Measurements from ENCODE around the gene CYB5D1. TPM values are rescaled to one million over a fixed set of nuclear protein-coding genes. Genes with fewer than 3 reads are reported as not detected.
A peak's percentile ranks its signal among the peaks of the same experiment; 100 is the strongest.

Gene CYB5D1
- total RNA-seq, 2 experiments from 2014 or later: 18.1 to 24.8 TPM

DNA sequence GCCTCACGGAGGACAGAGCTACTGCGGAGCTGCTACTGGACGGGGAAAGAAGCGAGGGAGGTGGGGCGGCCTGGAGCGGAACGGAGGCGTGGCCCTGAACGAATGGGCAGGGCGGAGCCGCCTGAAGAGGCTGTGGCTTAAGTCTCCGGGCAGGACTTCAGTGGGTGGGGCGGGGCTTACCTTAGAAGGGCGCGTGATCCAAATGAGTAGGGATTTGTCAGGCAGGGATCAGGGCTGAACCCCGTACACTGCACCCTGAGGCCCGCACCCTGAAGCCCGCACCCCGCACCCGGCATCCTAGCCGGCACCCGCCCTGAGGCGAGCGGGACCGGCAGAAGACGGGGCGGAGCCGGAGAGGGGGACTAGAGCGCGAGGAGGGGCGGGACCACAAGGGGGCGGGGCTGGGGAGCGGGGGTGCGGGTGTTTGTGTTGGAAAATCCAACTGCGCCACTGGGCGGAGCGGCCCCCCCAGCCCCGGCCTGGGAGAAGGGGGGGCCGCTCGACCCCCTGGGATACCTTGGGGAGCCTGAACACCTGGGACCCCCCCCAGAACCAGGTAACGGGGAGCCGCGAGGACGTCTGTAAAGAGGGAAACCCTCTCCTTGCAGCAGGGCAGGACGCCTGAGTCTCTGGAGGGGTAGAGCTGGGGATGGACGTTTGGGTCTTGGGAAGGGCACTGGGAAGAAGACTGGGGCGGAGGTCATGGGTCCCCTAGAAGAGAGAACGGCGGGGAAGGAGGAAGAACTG lies 23.8 kb upstream of the CYB5D1 start, which contains the start of gene KDM6B:
Gene KDM6B, plus strand, starts transcription at position 423 of the 747 bp plus-strand sequence. CDS start 11,338 bp downstream, outside the sequence.
- Histone ChIP-seq H3K4me1 (ENCODE audit: insufficient read depth, low read length, poor library complexity, severe bottlenecking) (peaks cover 27% of the 10 kb centered on the region), H3K4me3 (ENCODE audit: low read depth, low read length, poor library complexity, severe bottlenecking) (peak within 1 kb of the TSS; percentile 78), H3K9me2 (ENCODE audit: insufficient read depth, low read length) (no peaks in the 10 kb centered on the region), H4K20me1 (ENCODE audit: insufficient read depth, low read length) (no peaks in the 10 kb centered on the region), H3K4me2 (ENCODE audit: low read length) (peak within 1 kb of the TSS; percentile 93), H3K27ac (ENCODE audit: low read depth, low read length, poor library complexity, severe bottlenecking) (peak within 1 kb of the TSS; percentile 91), H3K9me3 (ENCODE audit: low read length) (no peaks in the 10 kb centered on the region), H2AFZ (ENCODE audit: low read length) (peak within 1 kb of the TSS; percentile 42; the same call in 1 of the 2 replicates), H3K79me2 (ENCODE audit: insufficient read depth, low read depth, low read length) (peaks cover 14% of the 10 kb centered on the region; the same call in 1 of the 2 replicates), H3K36me3 (ENCODE audit: insufficient read depth, low read length) (no peaks in the 10 kb centered on the region)
- TF ChIP-seq, protein P1, sequence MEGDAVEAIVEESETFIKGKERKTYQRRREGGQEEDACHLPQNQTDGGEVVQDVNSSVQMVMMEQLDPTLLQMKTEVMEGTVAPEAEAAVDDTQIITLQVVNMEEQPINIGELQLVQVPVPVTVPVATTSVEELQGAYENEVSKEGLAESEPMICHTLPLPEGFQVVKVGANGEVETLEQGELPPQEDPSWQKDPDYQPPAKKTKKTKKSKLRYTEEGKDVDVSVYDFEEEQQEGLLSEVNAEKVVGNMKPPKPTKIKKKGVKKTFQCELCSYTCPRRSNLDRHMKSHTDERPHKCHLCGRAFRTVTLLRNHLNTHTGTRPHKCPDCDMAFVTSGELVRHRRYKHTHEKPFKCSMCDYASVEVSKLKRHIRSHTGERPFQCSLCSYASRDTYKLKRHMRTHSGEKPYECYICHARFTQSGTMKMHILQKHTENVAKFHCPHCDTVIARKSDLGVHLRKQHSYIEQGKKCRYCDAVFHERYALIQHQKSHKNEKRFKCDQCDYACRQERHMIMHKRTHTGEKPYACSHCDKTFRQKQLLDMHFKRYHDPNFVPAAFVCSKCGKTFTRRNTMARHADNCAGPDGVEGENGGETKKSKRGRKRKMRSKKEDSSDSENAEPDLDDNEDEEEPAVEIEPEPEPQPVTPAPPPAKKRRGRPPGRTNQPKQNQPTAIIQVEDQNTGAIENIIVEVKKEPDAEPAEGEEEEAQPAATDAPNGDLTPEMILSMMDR (conservative IDR thresholded peaks at IDR 0.05; ENCODE audit: low read length): no peak
- TF ChIP-seq EZH2phosphoT487 (IDR thresholded peaks at IDR 0.05; ENCODE audit: borderline replicate concordance, low read depth, low read length): no peak
- intact Hi-C loops (cut with micrococcal nuclease; ENCODE audit: unreplicated experiment): loop anchor here (10.0 kb wide), 1 partner anchor 321 kb away; the partner anchor contains the start of gene PER1
- DNase-seq (ENCODE audit: low spot score): peak; percentile 90
- ChIA-PET CTCF (ENCODE audit: unreplicated experiment) (interaction anchor here (0.8 to 1.2 kb wide), 2 partner anchors 11 to 28 kb away, joined by 3 to 9 read pairs; no protein-coding TSS in a partner anchor), POLR2A (interaction anchor here (1.5 kb wide), 1 partner anchor 11 kb away, joined by 5 read pairs; no protein-coding TSS in a partner anchor)
- no TSS peak for BruUV-seq (replicated peaks)

DNA sequence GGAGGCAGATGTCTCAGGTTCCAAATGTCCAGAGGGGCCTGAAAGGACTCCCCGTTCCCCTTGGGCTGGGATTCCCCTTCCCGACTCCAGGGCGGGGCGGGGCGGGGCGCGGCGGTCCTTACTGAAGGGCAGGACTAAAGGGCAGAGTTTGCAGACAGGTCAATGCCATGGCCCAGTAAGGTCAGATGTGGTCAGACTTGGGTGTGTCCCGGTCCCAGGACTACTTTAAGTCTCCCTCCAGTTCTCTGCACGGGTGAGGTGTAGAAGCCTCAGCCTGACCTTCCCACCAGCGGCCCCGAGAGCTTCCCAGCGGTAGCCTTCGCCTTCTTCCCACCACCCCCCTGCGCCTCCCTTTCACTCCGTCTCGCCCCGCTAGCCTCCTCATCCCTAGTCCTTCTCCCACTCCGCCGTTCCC lies 23.3 kb upstream of the CYB5D1 start:
- POLR2A ChIA-PET: interaction anchor here (0.8 to 1.5 kb wide), 2 partner anchors 10 to 147 kb away, joined by 3 to 5 read pairs; partner anchors contain the start of gene TP53
- no TSS peak for BruUV-seq (replicated peaks)
- Histone ChIP-seq H3K4me1 (ENCODE audit: insufficient read depth, low read length, poor library complexity, severe bottlenecking) (peaks cover 33% of the 10 kb centered on the region), H3K27ac (ENCODE audit: low read depth, low read length, poor library complexity, severe bottlenecking) (peak overlapping the region; percentile 91), H3K79me2 (ENCODE audit: insufficient read depth, low read depth, low read length) (peaks cover 19% of the 10 kb centered on the region; the same call in 1 of the 2 replicates), H3K9me2 (ENCODE audit: insufficient read depth, low read length) (no peaks in the 10 kb centered on the region), H3K9me3 (ENCODE audit: low read length) (no peaks in the 10 kb centered on the region), H3K4me3 (ENCODE audit: low read depth, low read length, poor library complexity, severe bottlenecking) (peak overlapping the region; percentile 78), H3K36me3 (ENCODE audit: insufficient read depth, low read length) (no peaks in the 10 kb centered on the region), H2AFZ (ENCODE audit: low read length) (peak overlapping the region; percentile 42; the same call in 1 of the 2 replicates), H4K20me1 (ENCODE audit: insufficient read depth, low read length) (no peaks in the 10 kb centered on the region), H3K4me2 (ENCODE audit: low read length) (peak overlapping the region; percentile 93)
- CTCF ChIA-PET (ENCODE audit: unreplicated experiment): interaction anchor here (0.6 to 1.2 kb wide), 3 partner anchors 10 to 317 kb away, joined by 3 to 9 read pairs (median 5); partner anchors contain the start of gene PER1
- DNase-seq (ENCODE audit: low spot score): no peak
- intact Hi-C loops (cut with micrococcal nuclease; ENCODE audit: unreplicated experiment): loop anchor here (10.0 kb wide), 1 partner anchor 320 kb away; the partner anchor contains the start of gene PER1
- no peak for TF ChIP-seq EZH2phosphoT487 (IDR thresholded peaks at IDR 0.05; ENCODE audit: borderline replicate concordance, low read depth, low read length)
- TF ChIP-seq, protein P1 (conservative IDR thresholded peaks at IDR 0.05; ENCODE audit: low read length): no peak

All from OCI-LY7 (cell line).